Coronary artery (tissue), 2 donors: Measurements from ENCODE around the gene MICB.

ENCODE experiments used
- DNase-seq: peaks from one replicate; pipeline ENCODE4 v3.0.0-alpha.2; 2017; ENCODE audit warnings: low spot score
- H3K27ac ChIP-seq, 2 donors: fragments of 200-600 bp; sonication (generic); one replicate each; pipeline ENCODE4 v1.5.1; 2016 to 2019
- H3K4me3 ChIP-seq: fragments of 200-600 bp; sonication (generic); 2 replicates; pipeline ENCODE4 v1.5.1; 2016; ENCODE audit warnings: mild to moderate bottlenecking, moderate library complexity
- TF ChIP-seq, protein P1 (sequence below): fragments of 200-600 bp; sonication (generic); IDR thresholded peaks from one replicate; pipeline ENCODE4 v1.5.1; 2019; ENCODE audit warnings: antibody characterized with exemption

The MICB gene

DNA sequence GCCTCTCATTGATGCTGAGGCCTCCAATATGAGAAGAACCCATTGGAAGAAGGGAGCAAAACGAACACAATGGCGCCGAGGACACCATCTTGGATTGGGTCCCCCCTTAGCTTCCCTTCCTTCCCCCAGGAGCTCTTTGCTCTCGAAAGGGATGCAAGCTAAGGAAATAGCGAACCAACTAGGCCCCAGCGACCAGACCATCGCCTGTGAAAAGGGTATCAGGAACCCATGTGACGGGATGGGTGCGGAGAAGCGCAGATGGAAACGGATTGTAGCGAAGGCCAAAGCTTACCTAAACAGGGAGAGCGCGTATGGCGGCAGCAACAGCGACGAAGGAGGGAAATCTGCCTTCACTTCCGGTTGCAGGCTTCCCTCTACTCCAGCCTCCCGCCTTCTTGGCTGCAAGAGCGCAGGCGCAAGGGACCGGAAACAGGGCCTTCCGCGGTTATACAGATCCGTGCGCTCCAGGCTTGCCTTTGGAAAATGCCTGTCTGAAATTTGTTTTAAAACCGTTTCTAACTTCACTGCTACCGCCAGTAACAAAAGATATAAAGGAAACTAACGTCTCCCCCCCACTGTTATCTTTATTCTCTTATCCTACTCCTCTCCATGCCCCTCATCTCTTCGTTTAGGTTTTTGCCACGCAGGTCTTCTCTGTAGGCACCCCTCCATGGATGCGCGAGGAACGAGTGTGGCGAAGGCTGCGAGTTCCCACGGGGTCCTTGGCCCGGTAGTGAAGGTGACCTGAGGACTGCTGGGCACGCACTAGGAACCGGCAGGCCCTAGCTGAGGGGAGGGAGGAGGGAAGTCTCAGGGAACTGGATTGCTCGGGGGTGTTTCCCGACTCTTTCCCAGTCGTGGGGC, 43.9 kb downstream of the MICB start, which contains the start of gene DDX39B:
Gene DDX39B, minus strand, starts transcription at position 346 of the 864 bp plus-strand sequence. CDS start 1,471 bp downstream, outside the sequence.
- Histone ChIP-seq H3K27ac (peak within 1 kb of the TSS; percentile 91 to 96), H3K4me3 (peak within 1 kb of the TSS; percentile 68)
- DNase-seq, result peak; percentile 96
- TF ChIP-seq, protein P1, sequence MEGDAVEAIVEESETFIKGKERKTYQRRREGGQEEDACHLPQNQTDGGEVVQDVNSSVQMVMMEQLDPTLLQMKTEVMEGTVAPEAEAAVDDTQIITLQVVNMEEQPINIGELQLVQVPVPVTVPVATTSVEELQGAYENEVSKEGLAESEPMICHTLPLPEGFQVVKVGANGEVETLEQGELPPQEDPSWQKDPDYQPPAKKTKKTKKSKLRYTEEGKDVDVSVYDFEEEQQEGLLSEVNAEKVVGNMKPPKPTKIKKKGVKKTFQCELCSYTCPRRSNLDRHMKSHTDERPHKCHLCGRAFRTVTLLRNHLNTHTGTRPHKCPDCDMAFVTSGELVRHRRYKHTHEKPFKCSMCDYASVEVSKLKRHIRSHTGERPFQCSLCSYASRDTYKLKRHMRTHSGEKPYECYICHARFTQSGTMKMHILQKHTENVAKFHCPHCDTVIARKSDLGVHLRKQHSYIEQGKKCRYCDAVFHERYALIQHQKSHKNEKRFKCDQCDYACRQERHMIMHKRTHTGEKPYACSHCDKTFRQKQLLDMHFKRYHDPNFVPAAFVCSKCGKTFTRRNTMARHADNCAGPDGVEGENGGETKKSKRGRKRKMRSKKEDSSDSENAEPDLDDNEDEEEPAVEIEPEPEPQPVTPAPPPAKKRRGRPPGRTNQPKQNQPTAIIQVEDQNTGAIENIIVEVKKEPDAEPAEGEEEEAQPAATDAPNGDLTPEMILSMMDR, result no peak

DNA sequence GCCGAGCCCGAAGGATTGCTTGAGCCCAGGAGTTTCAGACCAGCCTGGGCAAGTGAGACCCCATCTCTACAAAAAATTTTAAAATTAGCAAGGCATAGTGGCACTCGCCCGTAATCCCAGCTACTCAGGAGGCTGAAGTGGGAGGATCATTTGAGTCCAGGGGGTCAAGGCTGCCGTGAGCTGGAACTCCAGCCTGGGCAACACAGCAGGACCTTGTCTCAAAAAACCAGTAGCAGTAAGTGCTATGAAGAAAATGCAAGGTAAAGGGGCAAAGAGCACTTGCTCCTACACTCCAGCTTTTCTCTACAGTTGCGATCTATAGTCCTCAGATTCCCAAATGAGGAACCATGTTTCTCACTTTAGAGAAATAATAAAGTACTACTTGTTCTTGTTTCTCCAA, 45.7 kb downstream of the MICB start:
- TF ChIP-seq, protein P1, result no peak
- no peak for DNase-seq
- Histone ChIP-seq H3K27ac (no peak overlapping the region), H3K4me3 (no peak overlapping the region)

DNA sequence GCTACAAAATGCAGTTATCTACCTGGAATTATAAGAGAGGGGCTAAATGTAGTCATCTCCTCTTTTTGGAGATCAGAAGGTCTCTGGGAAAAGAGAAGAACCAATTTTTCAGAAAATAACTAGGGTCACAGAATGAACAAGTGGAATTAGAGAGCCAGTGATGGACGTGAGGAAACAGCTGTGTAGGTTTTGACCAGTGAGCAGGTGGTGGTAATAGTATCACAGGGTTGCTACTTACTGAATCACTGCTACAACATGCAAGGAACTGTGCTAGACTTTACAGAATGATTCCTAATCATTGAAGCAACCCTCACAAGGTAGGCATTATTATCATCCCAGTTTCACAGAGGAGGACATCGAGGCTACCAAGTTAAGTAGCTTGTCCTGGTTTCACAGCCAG, 46.7 kb downstream of the MICB start:
- Histone ChIP-seq H3K4me3 (no peak overlapping the region), H3K27ac (no peak overlapping the region)
- TF ChIP-seq, protein P1, result no peak
- DNase-seq, result no peak

DNA sequence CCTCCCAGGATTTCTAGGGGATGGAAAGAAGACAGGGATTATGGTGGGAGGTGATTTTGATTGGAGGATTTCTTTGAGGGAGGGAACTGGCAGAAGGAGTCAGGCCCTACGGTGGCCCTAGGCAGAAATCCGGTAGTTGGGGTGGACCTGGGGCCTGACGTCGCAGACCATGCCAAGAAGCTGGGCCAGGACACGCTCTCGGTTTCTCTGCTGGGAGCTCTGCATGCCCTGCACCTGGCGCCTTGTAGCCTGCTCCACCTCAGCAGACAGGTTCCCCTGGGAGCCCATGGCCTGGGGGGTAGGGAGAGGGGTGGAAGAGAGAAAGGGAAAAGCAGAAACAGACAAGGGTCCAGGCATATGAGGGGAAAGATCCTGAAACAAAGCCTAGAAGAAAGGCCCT, 47.3 kb downstream of the MICB start:
- Histone ChIP-seq H3K4me3 (no peak overlapping the region), H3K27ac (no peak overlapping the region)
- no peak for DNase-seq
- TF ChIP-seq, protein P1, result no peak

DNA sequence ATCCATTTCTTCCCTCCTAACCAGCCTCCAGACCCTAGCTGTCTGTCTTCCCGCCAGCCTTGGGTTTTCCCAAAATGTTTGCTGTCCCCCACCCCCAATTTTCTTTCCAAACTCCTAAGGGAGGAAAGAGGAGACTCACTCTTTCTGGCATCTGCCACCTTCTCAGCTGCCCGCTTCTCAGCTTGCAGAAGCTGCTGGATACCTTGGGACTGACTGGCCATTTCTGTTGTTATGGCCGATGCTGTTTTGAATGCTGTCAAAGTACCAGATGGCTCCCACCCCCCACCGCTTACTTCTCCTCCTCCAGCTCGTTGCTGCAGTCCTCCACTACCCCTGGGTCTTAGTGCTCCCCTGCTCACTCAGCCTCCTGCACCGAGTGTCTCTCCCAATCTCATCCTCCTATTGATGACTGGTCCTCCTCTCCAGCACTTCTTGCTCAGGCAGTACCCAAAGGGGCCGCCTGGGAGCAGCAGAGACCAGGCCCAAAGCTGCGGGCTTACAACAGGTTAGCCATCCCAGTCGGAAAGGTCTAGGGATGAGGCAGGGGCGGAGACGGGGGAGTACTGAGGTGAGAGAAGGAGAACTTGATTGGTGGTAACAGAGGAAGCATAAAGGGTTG, 48.5 kb downstream of the MICB start, which contains the start of gene ATP6V1G2:
Gene ATP6V1G2, minus strand, starts transcription at position 270 of the 619 bp plus-strand sequence. Its CDS starts 49 bp downstream, at position 221.
- Histone ChIP-seq H3K27ac (peak within 1 kb of the TSS; percentile 77 to 83), H3K4me3 (peak within 1 kb of the TSS; percentile 65)
- DNase-seq, result peak; percentile 94
- TF ChIP-seq, protein P1, result peak; percentile 97

DNA sequence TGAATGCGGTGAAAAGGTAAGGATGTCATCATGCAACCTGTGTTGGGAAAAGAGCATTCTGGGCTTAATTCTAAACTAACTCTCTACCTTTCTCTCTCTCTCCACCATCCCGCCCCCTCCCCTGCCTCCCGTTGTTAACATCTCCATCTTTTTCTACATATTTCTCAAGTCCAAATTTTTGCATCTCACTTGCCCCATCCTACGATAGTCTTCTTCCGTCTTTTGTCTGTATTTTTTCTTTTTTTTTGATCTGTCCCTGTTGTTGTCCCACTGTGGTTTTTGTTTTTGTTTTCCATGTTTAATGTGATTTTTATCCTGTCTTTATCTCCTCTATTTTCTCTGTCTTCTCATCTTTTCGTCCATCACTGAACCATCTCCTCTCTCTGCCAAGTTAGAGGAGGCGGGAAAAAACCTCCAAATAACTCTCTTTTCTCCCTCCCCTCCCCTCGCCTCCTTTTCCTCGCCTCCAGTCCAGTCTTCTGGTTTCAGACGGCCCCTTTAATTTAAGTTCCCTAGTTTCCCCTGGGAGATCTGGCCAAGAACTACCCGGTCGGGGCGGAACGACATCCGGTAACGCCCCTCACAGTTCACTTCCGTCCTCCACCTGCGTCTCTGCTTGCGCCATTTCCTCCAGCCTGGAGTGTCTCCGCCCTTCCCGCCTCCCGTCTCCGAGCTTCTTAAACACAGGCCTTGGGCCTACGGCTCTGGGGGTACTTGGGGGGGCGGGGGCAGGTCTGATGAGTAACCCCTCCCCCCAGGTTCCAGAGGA, 49.2 kb downstream of the MICB start, which contains the start of gene NFKBIL1:
Gene NFKBIL1, plus strand, starts transcription at position 651 of the 769 bp plus-strand sequence. Its CDS starts 87 bp downstream, at position 738.
- DNase-seq, result peak; percentile 98
- peak within 1 kb of the TSS; percentile 65 for H3K4me3 ChIP-seq
- H3K27ac ChIP-seq, result peak within 1 kb of the TSS; percentile 77 to 83
- TF ChIP-seq, protein P1, result no peak
